ENCODE results near the gene SREBF1. TPM values are rescaled to one million over a fixed set of nuclear protein-coding genes. Genes with fewer than 3 reads are reported as not detected.
A peak's percentile ranks its signal among the peaks of the same experiment; 100 is the strongest.

The SREBF1 gene
- total RNA-seq, 1 donor from 2014 or later: 171 TPM

DNA sequence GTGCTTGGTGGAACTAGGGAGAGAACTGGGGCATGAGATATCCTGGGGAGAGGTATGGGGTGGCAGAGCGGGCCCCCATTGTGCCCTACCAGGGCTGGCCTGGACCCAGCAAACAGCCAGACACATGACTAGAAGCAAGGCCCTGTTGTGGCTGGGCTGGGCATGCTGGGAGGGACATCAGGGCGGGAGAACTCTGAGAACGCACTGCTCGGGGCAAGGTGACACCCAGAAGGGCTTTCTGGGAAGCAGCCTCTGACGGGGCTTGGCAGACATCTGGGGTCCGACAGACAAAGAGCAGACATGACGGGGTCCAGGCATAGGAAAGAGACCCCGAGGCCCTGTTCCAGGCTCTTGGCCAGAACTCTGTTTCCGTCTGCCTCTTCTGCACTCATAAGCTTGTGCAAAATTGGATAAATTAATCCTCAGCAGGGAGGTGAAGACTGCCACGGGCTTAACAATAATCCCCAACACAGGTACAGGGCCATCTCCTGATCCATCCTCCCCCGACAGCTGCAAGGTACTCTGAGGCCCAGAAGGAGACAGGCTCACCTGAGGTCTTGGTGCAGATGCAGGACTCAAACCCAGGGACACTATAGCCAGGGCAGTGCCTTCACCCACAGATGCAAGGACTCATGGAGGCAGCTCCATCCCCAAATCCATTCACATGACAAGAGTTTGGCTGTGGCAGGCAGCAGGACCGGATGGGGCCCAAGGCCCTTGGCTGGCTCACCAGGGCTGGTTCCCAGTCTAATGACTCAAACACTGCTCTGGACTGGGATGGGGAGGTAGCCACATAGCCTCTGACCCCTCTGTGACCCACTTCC is 5.4 kb downstream of the SREBF1 start:
- H3K4me3 Mint-ChIP-seq: no peak overlapping the region
- intact Hi-C loops (cut with micrococcal nuclease): no loop called here
- H3K36me3 Mint-ChIP-seq (ENCODE audit: low read depth): peaks cover 43% of the 10 kb centered on the region
- peaks cover 69% of the 10 kb centered on the region for H3K4me1 Mint-ChIP-seq
- H3K27me3 Mint-ChIP-seq: no peaks in the 10 kb centered on the region
- H3K9me3 Mint-ChIP-seq: no peaks in the 10 kb centered on the region
- peak overlapping the region; percentile 34 for H3K27ac Mint-ChIP-seq
- DNase-seq: no peak

DNA sequence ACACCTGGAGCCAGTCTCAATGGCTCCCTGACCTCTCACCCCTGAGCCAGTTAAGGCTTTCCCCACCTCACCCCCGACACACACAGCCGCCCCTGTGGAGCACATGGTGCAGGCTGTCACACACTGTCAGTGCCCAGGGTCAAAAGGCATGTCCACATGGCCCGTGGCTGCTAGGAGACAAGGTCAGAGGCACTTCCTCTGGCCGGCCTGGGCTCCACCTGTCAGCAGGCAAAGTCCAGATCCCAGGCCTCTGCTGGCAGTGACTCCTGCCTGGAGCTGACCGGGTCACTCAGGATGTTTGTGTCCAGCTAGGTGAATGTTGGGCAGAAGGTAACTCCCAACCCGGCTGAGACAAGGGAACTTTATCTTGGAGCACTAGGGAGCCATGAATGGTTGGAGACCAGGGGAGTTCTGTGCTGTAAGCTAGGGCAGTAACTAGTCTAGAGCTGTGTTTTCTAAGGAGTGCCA is 6.0 kb downstream of the SREBF1 start:
- Mint-ChIP-seq H3K4me1 (peaks cover 72% of the 10 kb centered on the region), H3K27ac (no peak overlapping the region), H3K4me3 (no peak overlapping the region), H3K27me3 (no peaks in the 10 kb centered on the region), H3K36me3 (ENCODE audit: low read depth) (peaks cover 43% of the 10 kb centered on the region), H3K9me3 (no peaks in the 10 kb centered on the region)
- intact Hi-C loops (cut with micrococcal nuclease): no loop called here
- no peak for DNase-seq

- peaks cover 42% of the 10 kb centered on the region for H3K36me3 Mint-ChIP-seq (ENCODE audit: low read depth)
- H3K9me3 Mint-ChIP-seq: no peaks in the 10 kb centered on the region
- intact Hi-C loops (cut with micrococcal nuclease): no loop called here
- no peaks in the 10 kb centered on the region for H3K27me3 Mint-ChIP-seq
- no peak overlapping the region for H3K4me3 Mint-ChIP-seq
- no peak for DNase-seq
- peaks cover 69% of the 10 kb centered on the region for H3K4me1 Mint-ChIP-seq
- H3K27ac Mint-ChIP-seq: peak overlapping the region; percentile 25
These were observed 6.6 kb downstream of the SREBF1 start for GRCh38 chr17:17830269-17830567.

- peaks cover 26% of the 10 kb centered on the region for H3K36me3 Mint-ChIP-seq (ENCODE audit: low read depth)
- H3K27me3 Mint-ChIP-seq: no peaks in the 10 kb centered on the region
- H3K9me3 Mint-ChIP-seq: no peaks in the 10 kb centered on the region
- H3K27ac Mint-ChIP-seq: peak overlapping the region; percentile 9
- H3K4me3 Mint-ChIP-seq: peak overlapping the region; percentile 33
- intact Hi-C loops (cut with micrococcal nuclease): no loop called here
- no peak for DNase-seq
- H3K4me1 Mint-ChIP-seq: peaks cover 65% of the 10 kb centered on the region
These were observed 8.8 kb downstream of the SREBF1 start for GRCh38 chr17:17827826-17828621.

GRCh38 chr17:17826942-17827785 is 9.6 kb downstream of the SREBF1 start:
- H3K27ac Mint-ChIP-seq: peak overlapping the region; percentile 95
- peak overlapping the region; percentile 73 for H3K4me3 Mint-ChIP-seq
- peaks cover 71% of the 10 kb centered on the region for H3K4me1 Mint-ChIP-seq
- no peak for DNase-seq
- no peaks in the 10 kb centered on the region for H3K9me3 Mint-ChIP-seq
- intact Hi-C loops (cut with micrococcal nuclease): loop anchor here (1.0 kb wide), 1 partner anchor 7 kb away; no protein-coding TSS in a partner anchor
- H3K36me3 Mint-ChIP-seq (ENCODE audit: low read depth): peaks cover 23% of the 10 kb centered on the region
- no peaks in the 10 kb centered on the region for H3K27me3 Mint-ChIP-seq

GRCh38 chr17:17826342-17826713 is 10.5 kb downstream of the SREBF1 start:
- Mint-ChIP-seq H3K36me3 (ENCODE audit: low read depth) (peaks cover 21% of the 10 kb centered on the region), H3K9me3 (no peaks in the 10 kb centered on the region), H3K4me3 (peak overlapping the region; percentile 73), H3K27me3 (no peaks in the 10 kb centered on the region), H3K27ac (peak overlapping the region; percentile 95), H3K4me1 (peaks cover 75% of the 10 kb centered on the region)
- peak; percentile 74 for DNase-seq
- intact Hi-C loops (cut with micrococcal nuclease): loop anchor here (1.0 kb wide), 1 partner anchor 8 kb away; no protein-coding TSS in a partner anchor

GRCh38 chr17:17824783-17825614 is 11.8 kb downstream of the SREBF1 start:
- Mint-ChIP-seq H3K9me3 (no peaks in the 10 kb centered on the region), H3K4me3 (peak overlapping the region; percentile 78), H3K36me3 (ENCODE audit: low read depth) (peaks cover 21% of the 10 kb centered on the region), H3K4me1 (peaks cover 81% of the 10 kb centered on the region), H3K27me3 (no peaks in the 10 kb centered on the region), H3K27ac (peak overlapping the region; percentile 95)
- peak; percentile 72 for DNase-seq
- intact Hi-C loops (cut with micrococcal nuclease): loop anchor here (2.0 to 5.0 kb wide), 3 partner anchors 32 to 212 kb away; partner anchors contain the start of genes ATPAF2 and GID4

DNA sequence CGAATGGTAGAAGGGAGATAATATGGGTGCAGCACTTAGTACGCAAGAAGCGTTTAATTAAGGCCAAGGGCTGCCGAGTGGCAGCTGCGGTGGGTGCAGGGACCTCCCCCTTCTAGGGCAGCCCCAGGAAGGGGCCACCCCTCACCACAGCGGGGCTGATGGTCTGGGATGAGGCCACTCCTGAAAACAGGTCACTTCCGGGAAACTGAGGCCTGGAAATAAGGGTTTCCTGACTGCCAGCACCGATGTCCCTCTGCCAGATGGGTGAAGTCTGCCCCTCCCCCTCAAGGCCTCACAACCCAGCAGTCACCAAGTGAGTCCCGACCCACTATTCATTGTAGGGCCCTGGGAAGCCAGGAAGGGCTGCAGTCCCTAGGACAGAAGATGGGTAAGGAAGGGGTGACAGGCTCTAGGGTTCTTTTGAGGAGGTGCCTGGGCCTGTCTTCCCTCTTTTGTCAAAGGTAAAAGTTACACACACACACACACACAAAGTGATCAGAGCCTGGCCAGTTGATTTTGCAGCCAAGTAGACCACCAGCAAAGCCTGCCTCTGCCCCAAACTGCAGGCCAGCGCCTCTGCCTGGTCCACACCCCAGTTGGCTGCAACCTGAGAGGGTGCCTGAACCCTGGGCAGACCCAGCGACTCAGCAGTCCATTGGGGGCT is 12.5 kb downstream of the SREBF1 start:
- peak overlapping the region; percentile 93 for H3K27ac Mint-ChIP-seq
- H3K9me3 Mint-ChIP-seq: no peaks in the 10 kb centered on the region
- peak overlapping the region; percentile 78 for H3K4me3 Mint-ChIP-seq
- H3K27me3 Mint-ChIP-seq: no peaks in the 10 kb centered on the region
- peaks cover 83% of the 10 kb centered on the region for H3K4me1 Mint-ChIP-seq
- DNase-seq: no peak
- intact Hi-C loops (cut with micrococcal nuclease): loop anchor here (2.0 to 5.0 kb wide), 3 partner anchors 31 to 213 kb away; partner anchors contain the start of genes ATPAF2 and GID4
- H3K36me3 Mint-ChIP-seq (ENCODE audit: low read depth): peaks cover 26% of the 10 kb centered on the region

GRCh38 chr17:17823433-17824118 is 13.2 kb downstream of the SREBF1 start:
- Mint-ChIP-seq H3K36me3 (ENCODE audit: low read depth) (peaks cover 32% of the 10 kb centered on the region), H3K27me3 (no peaks in the 10 kb centered on the region), H3K4me1 (peaks cover 84% of the 10 kb centered on the region), H3K27ac (peak overlapping the region; percentile 93), H3K9me3 (no peaks in the 10 kb centered on the region), H3K4me3 (peak overlapping the region; percentile 85)
- intact Hi-C loops (cut with micrococcal nuclease): loop anchor here (1.0 to 5.0 kb wide), 4 partner anchors 31 to 214 kb away; partner anchors contain the start of genes ATPAF2 and GID4
- peak; percentile 95 for DNase-seq

GRCh38 chr17:17822616-17823015 is 14.2 kb downstream of the SREBF1 start:
- H3K4me1 Mint-ChIP-seq: peaks cover 80% of the 10 kb centered on the region
- intact Hi-C loops (cut with micrococcal nuclease): loop anchor here (1.0 to 5.0 kb wide), 3 partner anchors 33 to 215 kb away; partner anchors contain the start of genes ATPAF2 and GID4
- H3K27ac Mint-ChIP-seq: peak overlapping the region; percentile 74
- peak overlapping the region; percentile 85 for H3K4me3 Mint-ChIP-seq
- H3K9me3 Mint-ChIP-seq: no peaks in the 10 kb centered on the region
- no peak for DNase-seq
- H3K36me3 Mint-ChIP-seq (ENCODE audit: low read depth): peaks cover 36% of the 10 kb centered on the region
- no peaks in the 10 kb centered on the region for H3K27me3 Mint-ChIP-seq

DNA sequence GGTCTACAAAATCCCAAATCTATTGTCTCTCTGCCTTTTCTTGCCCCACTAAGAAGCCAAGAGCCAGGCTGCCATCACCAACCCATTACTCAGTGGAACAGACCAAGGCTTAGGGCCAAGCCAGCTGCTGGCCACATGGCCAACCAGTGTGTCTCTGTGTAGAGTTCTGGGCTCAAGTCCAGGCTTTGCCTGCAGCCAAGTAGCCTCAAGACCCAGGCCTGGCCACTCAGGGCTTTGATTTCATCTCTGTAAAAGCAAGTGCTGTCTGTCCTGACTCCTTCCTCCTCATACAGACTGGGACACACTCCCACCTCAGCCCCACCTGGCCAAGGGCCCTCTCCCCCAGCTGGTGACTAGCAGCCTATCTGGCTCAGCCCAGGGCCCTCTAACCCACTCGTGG is 14.6 kb downstream of the SREBF1 start:
- DNase-seq: no peak
- Mint-ChIP-seq H3K4me1 (peaks cover 76% of the 10 kb centered on the region), H3K4me3 (peak overlapping the region; percentile 85), H3K27ac (peak overlapping the region; percentile 74), H3K36me3 (ENCODE audit: low read depth) (peaks cover 39% of the 10 kb centered on the region), H3K9me3 (no peaks in the 10 kb centered on the region), H3K27me3 (no peaks in the 10 kb centered on the region)
- intact Hi-C loops (cut with micrococcal nuclease): loop anchor here (5.0 kb wide), 2 partner anchors 70 to 215 kb away; partner anchors contain the start of genes ATPAF2 and GID4
